Measurements from ENCODE around the gene ST13. TPM values are rescaled to one million over a fixed set of nuclear protein-coding genes. Genes with fewer than 3 reads are reported as not detected.
"Not testable (repeated sequence)": the region's sequence is repeated elsewhere in the genome, so short reads cannot be mapped to it uniquely, and the experiment has no call there.

ST13 gene
- total RNA-seq, 1 experiment from 2014 or later = 301 TPM

DNA sequence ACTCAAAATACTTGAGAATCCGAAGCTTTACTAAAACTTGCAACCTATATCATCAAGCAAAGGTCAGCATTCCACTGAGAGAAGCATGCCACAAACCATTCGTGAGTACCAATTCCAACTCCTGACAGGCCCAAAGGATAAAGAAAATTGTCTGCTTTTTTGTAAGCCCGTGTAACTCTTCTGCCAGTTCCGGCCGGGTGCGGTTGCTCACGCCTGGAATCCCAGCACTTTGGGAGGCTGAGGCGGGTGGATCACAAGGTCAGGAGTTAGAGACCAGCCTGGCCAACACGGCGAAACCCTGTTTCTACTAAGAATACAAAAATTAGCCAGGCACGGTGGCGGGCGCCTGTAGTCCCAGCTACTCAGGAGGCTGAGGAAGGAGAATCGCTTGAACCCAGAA lies 74.7 kb downstream of the ST13 start:
- H3K4me3 ChIP-seq (replicated peaks in 1 of 2; ENCODE audit: low read depth in 1 of 2, low read length in 2 of 2); DNase-seq (ENCODE audit: low read depth, low spot score); H2AFZ ChIP-seq (ENCODE audit: low read depth, low read length, poor library complexity, severe bottlenecking); H3K4me2 ChIP-seq (ENCODE audit: low read length); H3K4me1 ChIP-seq (ENCODE audit: control insufficient read depth in 1 of 2, insufficient read depth in 2 of 2, low read length in 2 of 2); H4K20me1 ChIP-seq (ENCODE audit: insufficient read depth); H3K79me2 ChIP-seq (ENCODE audit: insufficient read depth, low read length); ATAC-seq; intact Hi-C loops (cut with micrococcal nuclease); H3K9me3 ChIP-seq (ENCODE audit: control insufficient read depth in 1 of 2, insufficient read depth in 1 of 2, low read depth in 1 of 2, low read length in 2 of 2); H3K9ac ChIP-seq (ENCODE audit: low read length); H3K27ac ChIP-seq (ENCODE audit: low read depth, low read length); H3K9me2 ChIP-seq (ENCODE audit: insufficient read depth); H3K27me3 ChIP-seq (ENCODE audit: insufficient read depth, low read length); RAD21 ChIA-PET (ENCODE audit: low non-redundant PET in 1 of 2, low total read pairs in 2 of 2, uncharacterized antibody in 2 of 2, unreplicated experiment in 2 of 2); H3K36me3 ChIP-seq (ENCODE audit: control insufficient read depth in 1 of 2, insufficient read depth in 2 of 2, low read length in 2 of 2); POLR2A ChIA-PET; BruUV-seq (replicated peaks): not testable (repeated sequence)
- CTCF ChIA-PET = interaction anchor here (0.9 kb wide), 1 partner anchor 290 kb away, joined by 3 read pairs; no protein-coding TSS in a partner anchor

Small RNA genes lying within 50 kb of the gene (microRNA-seq; reads per million reads assigned to microRNA genes)
- gene MIR4766 (ENCODE audit: borderline number of aligned reads) = 6.8 reads per million, percentile 17 among the genes with 10 or more reads in this experiment

Other genes starting within 250 kb of the ST13 start
- gene MRTFA, start 219.9 kb downstream of the ST13 start, total RNA-seq (2021; ENCODE audit: unreplicated experiment) = 28.0 TPM
- gene MCHR1, start 177.2 kb downstream of the ST13 start, total RNA-seq (2021; ENCODE audit: unreplicated experiment) = not detected
- 16.6 TPM for gene SLC25A17, start 37.3 kb downstream of the ST13 start, total RNA-seq (2021; ENCODE audit: unreplicated experiment)
- 29.8 TPM for gene XPNPEP3, start 509 bp upstream of the ST13 start, total RNA-seq (2021; ENCODE audit: unreplicated experiment)
- gene DNAJB7, start 5.5 kb upstream of the ST13 start, total RNA-seq (2021; ENCODE audit: unreplicated experiment) = not detected
- gene RBX1, start 94.7 kb upstream of the ST13 start, total RNA-seq (2021; ENCODE audit: unreplicated experiment) = 51.2 TPM
- gene EP300, start 236.0 kb upstream of the ST13 start, total RNA-seq (2021; ENCODE audit: unreplicated experiment) = 38.8 TPM

All from HCT116 (cell line).